ENCODE measurements around the gene PTPN7.
"Not testable (repeated sequence)": the region's sequence is repeated elsewhere in the genome, so short reads cannot be mapped to it uniquely, and the experiment has no call there.

PTPN7 gene

DNA sequence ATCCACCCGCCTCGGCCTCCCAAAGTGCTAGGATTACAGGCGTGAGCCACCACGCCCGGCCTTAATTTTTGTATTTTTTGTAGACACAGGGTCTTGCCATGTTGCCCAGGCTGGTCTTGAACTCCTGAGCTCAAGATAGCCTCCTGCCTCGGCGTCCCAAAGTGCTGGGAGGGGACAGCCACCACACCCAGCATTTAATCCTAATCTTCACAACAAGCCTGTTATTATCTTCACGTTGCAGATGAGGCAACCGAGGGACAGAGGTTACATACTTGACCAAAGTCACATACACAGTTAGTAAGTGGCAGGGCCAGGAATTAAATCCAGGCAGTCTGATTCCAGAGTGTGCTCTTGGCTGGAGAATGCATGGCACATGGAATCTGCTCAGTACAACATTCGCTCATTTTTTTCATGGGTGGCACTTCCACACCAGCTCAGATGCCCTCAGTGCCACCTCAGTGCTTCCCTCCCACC, 42.5 kb downstream of the PTPN7 start:
- whole genome bisulfite sequencing, 2 experiments, result 86 to 87% methylated on average over 10 of the region's 10 CpGs
- no peak overlapping the region for H3K27ac ChIP-seq (ENCODE audit: insufficient read depth, low read depth, low read length, poor library complexity, severe bottlenecking)
- H3K36me3 ChIP-seq (ENCODE audit: control insufficient read depth, insufficient read depth, low read length), result no peaks in the 10 kb centered on the region
- H3K9me3 ChIP-seq (ENCODE audit: control insufficient read depth, low read length), result no peaks in the 10 kb centered on the region
- H3K4me3 ChIP-seq (ENCODE audit: insufficient read depth, low read depth, low read length), result no peak overlapping the region
- H3K27me3 ChIP-seq (ENCODE audit: control insufficient read depth, insufficient read depth, low read length, poor library complexity, severe bottlenecking), result no peaks in the 10 kb centered on the region
- peaks cover 7% of the 10 kb centered on the region for H3K4me1 ChIP-seq (ENCODE audit: control insufficient read depth, insufficient read depth, low read length)

GRCh38 chr1:202116287-202116686, 44.1 kb downstream of the PTPN7 start:
- H3K4me3 ChIP-seq (ENCODE audit: insufficient read depth, low read depth, low read length), result no peak overlapping the region
- H3K36me3 ChIP-seq (ENCODE audit: control insufficient read depth, insufficient read depth, low read length), result no peaks in the 10 kb centered on the region
- no peaks in the 10 kb centered on the region for H3K4me1 ChIP-seq (ENCODE audit: control insufficient read depth, insufficient read depth, low read length)
- H3K27me3 ChIP-seq (ENCODE audit: control insufficient read depth, insufficient read depth, low read length, poor library complexity, severe bottlenecking), result no peaks in the 10 kb centered on the region
- WGBS, 2 experiments, result 91 to 95% methylated on average over 8 of the region's 8 CpGs
- H3K9me3 ChIP-seq (ENCODE audit: control insufficient read depth, low read length), result no peaks in the 10 kb centered on the region
- no peak overlapping the region for H3K27ac ChIP-seq (ENCODE audit: insufficient read depth, low read depth, low read length, poor library complexity, severe bottlenecking)

DNA sequence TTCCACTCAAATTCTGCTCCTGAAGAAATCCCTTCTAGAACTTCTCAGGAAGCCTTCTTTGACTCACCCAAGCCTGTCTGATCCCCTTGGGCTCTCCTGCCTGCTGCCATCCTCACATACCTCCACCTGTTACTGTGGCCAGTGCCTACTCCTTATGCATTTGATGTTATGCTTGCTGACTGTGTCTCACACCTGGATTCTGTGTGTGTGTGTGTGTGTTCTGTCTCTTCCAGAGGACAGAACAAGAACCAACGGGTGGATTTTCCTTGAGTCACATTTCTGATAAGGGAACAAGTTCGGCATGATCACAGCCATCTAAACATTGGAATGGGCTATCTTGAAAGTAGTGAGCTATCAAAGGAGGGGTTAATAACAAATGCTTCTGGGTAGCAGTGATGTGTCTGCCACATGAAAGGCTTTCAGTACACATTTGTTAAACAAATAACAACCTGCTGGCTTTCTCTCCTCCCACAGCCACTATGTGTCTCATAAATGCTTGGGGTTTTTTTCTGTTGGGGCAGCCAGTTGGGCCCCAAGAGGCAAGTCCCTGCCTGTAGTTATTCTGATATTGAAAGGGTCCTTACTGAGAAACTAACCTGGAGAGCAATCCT, 46.6 kb downstream of the PTPN7 start:
- Histone ChIP-seq H3K4me3 (ENCODE audit: insufficient read depth, low read depth, low read length) (no peak overlapping the region), H3K27me3 (ENCODE audit: control insufficient read depth, insufficient read depth, low read length, poor library complexity, severe bottlenecking) (no peaks in the 10 kb centered on the region), H3K9me3 (ENCODE audit: control insufficient read depth, low read length) (no peaks in the 10 kb centered on the region), H3K27ac (ENCODE audit: insufficient read depth, low read depth, low read length, poor library complexity, severe bottlenecking) (no peak overlapping the region), H3K4me1 (ENCODE audit: control insufficient read depth, insufficient read depth, low read length) (no peaks in the 10 kb centered on the region), H3K36me3 (ENCODE audit: control insufficient read depth, insufficient read depth, low read length) (no peaks in the 10 kb centered on the region)
- WGBS, 2 experiments, result 87 to 89% methylated on average over 2 of the region's 2 CpGs

- H3K27me3 ChIP-seq (ENCODE audit: control insufficient read depth, insufficient read depth, low read length, poor library complexity, severe bottlenecking), result no peaks in the 10 kb centered on the region
- H3K4me1 ChIP-seq (ENCODE audit: control insufficient read depth, insufficient read depth, low read length), result peaks cover 3% of the 10 kb centered on the region
- no peak overlapping the region for H3K4me3 ChIP-seq (ENCODE audit: insufficient read depth, low read depth, low read length)
- H3K9me3 ChIP-seq (ENCODE audit: control insufficient read depth, low read length), result no peaks in the 10 kb centered on the region
- no peaks in the 10 kb centered on the region for H3K36me3 ChIP-seq (ENCODE audit: control insufficient read depth, insufficient read depth, low read length)
- H3K27ac ChIP-seq (ENCODE audit: insufficient read depth, low read depth, low read length, poor library complexity, severe bottlenecking), result no peak overlapping the region
- WGBS, 2 experiments, result 53 to 55% methylated on average over 5 of the region's 5 CpGs
Measured at GRCh38 chr1:202112859-202113689, 47.3 kb downstream of the PTPN7 start.

GRCh38 chr1:202111589-202111988, 48.8 kb downstream of the PTPN7 start:
- not testable (repeated sequence) for H3K9me3 ChIP-seq (ENCODE audit: control insufficient read depth, low read length); H3K36me3 ChIP-seq (ENCODE audit: control insufficient read depth, insufficient read depth, low read length); H3K4me3 ChIP-seq (ENCODE audit: insufficient read depth, low read depth, low read length); H3K27ac ChIP-seq (ENCODE audit: insufficient read depth, low read depth, low read length, poor library complexity, severe bottlenecking); H3K27me3 ChIP-seq (ENCODE audit: control insufficient read depth, insufficient read depth, low read length, poor library complexity, severe bottlenecking)
- WGBS, 2 experiments, result 96% methylated on average over 6 of the region's 7 CpGs
- H3K4me1 ChIP-seq (ENCODE audit: control insufficient read depth, insufficient read depth, low read length), result peaks cover 18% of the 10 kb centered on the region

DNA sequence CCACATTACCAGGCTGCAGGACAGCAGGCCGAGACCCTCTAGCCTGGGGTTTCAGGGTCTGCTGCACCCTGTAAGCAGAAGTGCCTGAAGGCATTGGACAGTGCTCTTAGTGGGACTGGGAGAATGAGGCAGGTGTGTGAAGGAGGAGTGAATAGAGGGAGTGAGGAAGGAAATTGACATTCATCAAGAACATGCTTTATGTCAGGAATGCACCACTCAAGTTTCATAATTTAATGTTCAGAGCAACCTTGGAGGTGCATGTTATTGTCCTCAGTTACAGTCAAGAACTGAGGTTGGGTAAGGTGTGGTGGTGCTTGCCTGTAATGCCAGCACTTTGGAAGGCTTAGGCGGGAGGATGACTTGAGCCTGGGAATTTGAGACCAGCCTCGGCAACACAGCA, 49.4 kb downstream of the PTPN7 start:
- peaks cover 24% of the 10 kb centered on the region for H3K4me1 ChIP-seq (ENCODE audit: control insufficient read depth, insufficient read depth, low read length)
- no peaks in the 10 kb centered on the region for H3K27me3 ChIP-seq (ENCODE audit: control insufficient read depth, insufficient read depth, low read length, poor library complexity, severe bottlenecking)
- H3K27ac ChIP-seq (ENCODE audit: insufficient read depth, low read depth, low read length, poor library complexity, severe bottlenecking), result no peak overlapping the region
- H3K36me3 ChIP-seq (ENCODE audit: control insufficient read depth, insufficient read depth, low read length), result no peaks in the 10 kb centered on the region
- no peak overlapping the region for H3K4me3 ChIP-seq (ENCODE audit: insufficient read depth, low read depth, low read length)
- no peaks in the 10 kb centered on the region for H3K9me3 ChIP-seq (ENCODE audit: control insufficient read depth, low read length)
- WGBS, 2 experiments, result 77 to 95% methylated on average over 3 of the region's 3 CpGs

DNA sequence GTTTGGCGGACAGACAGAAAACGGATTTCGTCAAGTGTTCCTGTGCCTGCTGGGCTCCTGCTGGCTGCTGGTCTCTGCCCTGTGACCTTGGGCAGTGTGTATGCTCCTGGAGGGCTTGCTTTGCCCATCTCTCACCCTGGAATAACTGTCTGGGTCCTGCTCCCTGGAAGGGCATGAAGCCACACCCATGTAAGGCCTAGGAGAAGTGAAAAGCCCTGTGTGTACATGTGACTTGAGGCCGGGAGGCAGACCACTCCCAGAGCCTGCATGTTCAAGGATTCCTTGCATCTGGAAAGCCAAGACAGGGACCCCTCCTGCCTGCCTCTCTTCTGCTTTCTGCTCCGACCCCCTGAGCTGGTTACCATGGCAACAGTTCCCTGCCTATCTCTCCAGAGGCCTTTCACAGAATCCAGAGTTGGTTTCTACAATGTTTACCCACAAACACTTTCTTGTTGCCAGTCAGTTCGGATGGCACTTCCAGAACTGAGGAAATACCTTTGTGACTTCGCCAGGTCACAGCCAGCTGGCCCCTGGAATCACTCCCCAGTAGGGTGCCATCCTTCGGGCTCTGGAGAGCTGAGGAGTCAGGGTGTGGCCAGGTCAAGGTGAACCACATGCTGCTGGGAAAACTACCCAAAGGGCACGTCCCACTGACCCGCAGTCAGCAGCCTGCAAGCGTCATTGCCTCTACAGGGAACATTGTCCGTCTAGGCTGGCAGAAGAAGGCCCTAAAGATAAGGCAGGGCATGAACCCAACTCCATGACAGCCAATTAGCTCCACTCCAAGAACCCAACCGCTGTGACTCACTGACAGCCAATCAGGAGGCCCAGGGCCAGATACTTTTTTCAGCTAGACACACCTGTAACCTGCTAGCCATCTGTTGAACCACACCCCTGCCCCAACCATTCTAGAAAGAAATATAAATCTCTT, 52.3 kb downstream of the PTPN7 start:
- Histone ChIP-seq H3K27me3 (ENCODE audit: control insufficient read depth, insufficient read depth, low read length, poor library complexity, severe bottlenecking) (no peaks in the 10 kb centered on the region), H3K4me1 (ENCODE audit: control insufficient read depth, insufficient read depth, low read length) (peaks cover 33% of the 10 kb centered on the region), H3K4me3 (ENCODE audit: insufficient read depth, low read depth, low read length) (no peak overlapping the region), H3K36me3 (ENCODE audit: control insufficient read depth, insufficient read depth, low read length) (no peaks in the 10 kb centered on the region), H3K27ac (ENCODE audit: insufficient read depth, low read depth, low read length, poor library complexity, severe bottlenecking) (no peak overlapping the region), H3K9me3 (ENCODE audit: control insufficient read depth, low read length) (no peaks in the 10 kb centered on the region)
- WGBS, 2 experiments, result 76 to 81% methylated on average over 13 of the region's 13 CpGs

DNA sequence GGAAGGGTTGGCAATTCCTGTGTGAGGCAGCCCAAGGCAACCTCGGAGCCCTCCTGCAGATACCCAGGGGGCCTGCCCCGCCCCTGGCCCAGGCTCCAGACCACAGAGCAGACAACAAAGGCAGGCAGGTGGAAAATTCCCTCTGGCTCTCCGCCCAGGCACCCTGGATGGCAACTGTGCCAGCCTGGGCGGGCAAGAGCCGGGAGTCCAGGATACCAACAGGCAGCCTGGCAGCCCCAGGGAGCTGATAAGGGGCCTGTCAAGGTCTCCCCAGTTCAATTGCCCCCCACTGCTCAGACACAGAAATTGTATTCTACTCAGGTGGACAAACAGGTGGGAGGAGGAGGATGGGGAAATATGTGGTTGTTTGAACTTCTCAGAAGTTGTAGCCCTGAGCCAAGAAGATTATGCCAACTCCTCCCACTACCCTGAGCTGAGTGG, 53.1 kb downstream of the PTPN7 start:
- Histone ChIP-seq H3K36me3 (ENCODE audit: control insufficient read depth, insufficient read depth, low read length) (no peaks in the 10 kb centered on the region), H3K4me1 (ENCODE audit: control insufficient read depth, insufficient read depth, low read length) (peaks cover 33% of the 10 kb centered on the region), H3K27me3 (ENCODE audit: control insufficient read depth, insufficient read depth, low read length, poor library complexity, severe bottlenecking) (no peaks in the 10 kb centered on the region), H3K27ac (ENCODE audit: insufficient read depth, low read depth, low read length, poor library complexity, severe bottlenecking) (no peak overlapping the region), H3K4me3 (ENCODE audit: insufficient read depth, low read depth, low read length) (no peak overlapping the region), H3K9me3 (ENCODE audit: control insufficient read depth, low read length) (no peaks in the 10 kb centered on the region)
- WGBS, 2 experiments, result 77 to 82% methylated on average over 5 of the region's 5 CpGs

DNA sequence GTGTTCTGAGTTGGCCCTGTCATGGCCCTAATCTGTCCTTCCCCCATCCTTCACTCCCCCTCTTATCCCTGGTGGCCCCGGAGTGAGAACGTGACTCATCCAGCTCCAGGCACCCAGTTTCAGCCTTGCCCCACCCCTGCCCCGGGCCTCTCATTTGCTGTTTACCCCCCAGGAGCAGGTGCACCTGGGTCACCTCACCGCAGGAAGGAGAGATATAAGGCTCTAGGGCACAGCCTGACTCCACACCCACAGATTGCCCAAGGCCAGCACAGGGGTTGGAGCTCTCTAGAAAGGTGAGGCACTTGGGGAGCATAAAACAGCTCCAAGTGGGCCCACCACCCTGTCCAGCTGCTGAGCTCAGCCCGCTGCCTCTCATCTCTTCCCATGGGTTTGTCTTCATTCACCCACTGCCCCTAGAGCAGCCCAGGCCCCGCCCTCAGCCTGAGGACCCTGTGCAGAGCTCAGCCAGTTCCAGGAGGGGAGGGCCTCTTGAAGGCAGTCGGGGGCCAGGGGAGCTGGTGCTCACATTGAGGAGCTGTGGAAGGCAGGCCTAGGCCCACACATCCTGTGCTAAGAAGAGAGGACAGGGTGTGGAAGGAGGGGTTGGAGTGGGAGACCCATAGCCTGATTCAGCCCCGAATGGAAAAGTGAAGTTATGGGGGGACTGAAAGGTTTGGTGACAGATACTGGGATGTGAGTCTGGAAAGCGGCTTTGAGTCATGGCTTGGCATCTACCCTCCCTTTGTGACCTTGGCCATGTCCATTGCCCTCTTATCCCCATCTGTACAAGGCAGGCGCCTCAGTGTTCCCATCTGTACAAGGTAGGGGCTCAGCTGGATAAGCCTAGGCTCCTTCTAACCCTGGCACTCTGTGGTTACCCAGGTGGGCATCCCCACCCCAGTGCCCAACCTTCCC, 53.8 kb downstream of the PTPN7 start:
- WGBS, 2 experiments, result 86 to 88% methylated on average over 10 of the region's 10 CpGs
- Histone ChIP-seq H3K27me3 (ENCODE audit: control insufficient read depth, insufficient read depth, low read length, poor library complexity, severe bottlenecking) (no peaks in the 10 kb centered on the region), H3K4me1 (ENCODE audit: control insufficient read depth, insufficient read depth, low read length) (peaks cover 36% of the 10 kb centered on the region), H3K36me3 (ENCODE audit: control insufficient read depth, insufficient read depth, low read length) (no peaks in the 10 kb centered on the region), H3K4me3 (ENCODE audit: insufficient read depth, low read depth, low read length) (no peak overlapping the region), H3K27ac (ENCODE audit: insufficient read depth, low read depth, low read length, poor library complexity, severe bottlenecking) (no peak overlapping the region), H3K9me3 (ENCODE audit: control insufficient read depth, low read length) (no peaks in the 10 kb centered on the region)
